Stimulated activated CD4-positive, alpha-beta T cell treated with anti-CD3 and anti-CD28 coated beads, TNF-alpha, amount 100 ng/mL, for 24 hours (primary cell): Measurements from ENCODE around the gene C14orf132.
"Not testable (repeated sequence)": the region's sequence is repeated elsewhere in the genome, so short reads cannot be mapped to it uniquely, and the experiment has no call there.

Source experiments
- DNase-seq, 3 experiments: peaks; one replicate each; pipeline ENCODE4 v3.0.0-alpha.2; 2020; ENCODE audit warnings: low read depth in 3 of 3

C14orf132 gene

DNA sequence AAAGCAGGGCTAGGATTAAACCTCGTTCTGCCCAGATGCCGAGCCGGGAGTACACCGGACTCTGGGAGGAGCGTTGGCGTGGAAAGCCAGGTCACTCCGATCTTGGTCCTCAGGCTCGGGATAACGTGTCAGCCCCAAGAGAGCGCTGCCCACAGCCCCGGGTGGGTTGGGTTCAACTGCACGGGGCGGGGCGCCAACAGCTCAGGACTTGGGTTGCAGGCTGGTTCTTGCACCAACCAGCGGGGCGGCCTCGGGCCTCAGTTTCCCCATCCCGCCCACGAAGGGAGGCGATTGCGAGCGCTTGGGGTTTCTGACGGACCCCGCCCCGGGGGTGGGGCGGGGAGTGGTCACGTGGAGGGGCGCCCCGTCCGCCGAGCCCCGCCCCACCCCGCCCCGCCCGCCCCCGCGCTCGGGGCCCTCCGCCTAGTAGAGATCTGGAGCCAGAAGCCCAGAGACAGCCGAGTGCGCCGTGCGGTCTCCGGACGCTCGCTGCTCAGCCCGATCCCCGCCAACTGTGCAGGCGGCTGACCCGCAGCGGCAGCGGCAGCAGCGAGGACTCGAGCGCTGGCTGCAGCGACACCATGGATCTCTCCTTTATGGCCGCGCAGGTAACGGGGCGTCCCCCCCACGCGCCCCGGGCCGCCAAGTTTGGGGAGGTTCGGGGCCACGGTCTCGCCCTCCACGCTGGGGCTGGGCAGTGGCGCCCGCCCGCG lies at the start of gene C14orf132:
Gene C14orf132, plus strand, starts transcription at position 443 of the 713 bp plus-strand sequence. Its CDS starts 139 bp downstream, at position 582.
- DNase-seq: peak; percentile 22 to 68 (median 40)

DNA sequence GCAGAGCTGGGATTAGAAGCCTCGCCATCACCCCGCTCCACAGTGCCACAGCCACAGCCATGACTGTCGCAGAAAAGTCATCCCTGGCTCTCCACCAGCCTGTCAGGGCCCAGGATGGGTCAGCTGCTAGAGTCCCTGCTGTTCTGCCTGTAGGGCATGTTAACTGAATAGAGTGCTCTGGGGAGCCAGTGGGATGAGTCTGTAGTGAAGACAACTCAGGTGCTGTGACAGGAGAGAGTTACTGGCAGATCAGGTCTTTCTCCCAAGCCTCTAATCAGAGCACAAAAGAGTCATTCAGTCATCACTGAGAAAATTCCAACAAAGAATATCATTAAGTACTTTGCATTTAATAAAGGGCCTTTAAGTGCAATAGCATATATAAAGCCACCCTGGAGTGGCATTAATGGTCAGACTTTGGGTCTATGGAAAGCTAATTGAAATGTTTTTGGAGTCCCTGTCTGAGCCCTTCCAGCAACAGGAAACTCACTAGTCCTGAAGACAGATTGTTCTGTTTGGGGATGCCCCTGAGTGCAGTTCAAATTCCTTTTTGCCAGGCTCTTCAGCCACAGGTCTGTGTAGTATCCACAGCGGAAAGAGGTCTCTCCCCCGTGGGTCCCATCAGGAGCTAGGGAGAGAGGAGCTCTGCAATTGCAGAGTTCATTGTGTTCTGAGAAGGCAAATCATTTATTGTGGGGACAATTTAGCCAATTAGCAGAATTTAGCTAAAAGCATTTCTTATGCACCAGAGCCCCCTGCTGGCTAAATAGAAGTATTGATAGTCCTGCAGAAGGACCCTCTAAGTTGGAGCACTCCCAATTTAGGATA lies 45.2 kb upstream of the C14orf132 start:
- peak in 1 of 3 experiments; percentile 4 for DNase-seq

DNA sequence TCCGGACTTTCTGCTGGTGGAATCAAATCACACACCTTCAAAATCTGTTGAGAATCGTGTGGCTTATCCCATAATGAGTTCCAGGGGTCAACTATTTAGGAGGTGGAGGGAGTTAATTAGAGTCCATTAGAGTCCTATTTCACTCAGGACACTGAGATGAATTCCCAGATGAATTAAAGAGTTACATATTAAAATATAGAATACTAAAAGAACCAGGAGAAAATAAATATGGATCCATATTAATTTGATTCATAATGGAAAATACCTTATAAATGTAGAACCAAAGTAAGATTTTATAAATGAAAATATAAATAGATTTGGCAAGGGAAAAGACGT lies 44.6 kb upstream of the C14orf132 start:
- DNase-seq: no peak

- DNase-seq: no peak
Observed at GRCh38 chr14:95998656-95999055, 40.5 kb upstream of the C14orf132 start.

GRCh38 chr14:96001866-96002497 lies 37.2 kb upstream of the C14orf132 start:
- DNase-seq: no peak

DNA sequence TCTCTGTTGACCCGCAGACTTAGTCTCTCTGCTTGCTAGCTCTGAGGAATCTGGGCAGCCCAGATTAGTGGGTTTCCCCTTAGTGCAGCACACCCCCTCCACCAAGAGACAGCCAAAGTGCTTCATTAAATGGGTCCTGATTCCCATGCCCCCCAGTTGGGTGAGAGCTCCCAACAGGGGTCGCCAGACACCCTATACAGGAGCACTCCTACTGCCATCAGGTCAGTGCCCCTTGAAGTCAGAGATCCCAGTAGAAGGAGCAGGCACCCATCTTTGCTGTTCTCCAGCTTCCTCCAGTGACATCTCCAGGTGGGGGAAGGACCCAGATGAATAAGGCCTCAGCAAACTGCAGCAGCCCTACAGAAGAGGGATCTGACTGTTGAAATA lies 36.7 kb upstream of the C14orf132 start:
- DNase-seq: no peak

DNA sequence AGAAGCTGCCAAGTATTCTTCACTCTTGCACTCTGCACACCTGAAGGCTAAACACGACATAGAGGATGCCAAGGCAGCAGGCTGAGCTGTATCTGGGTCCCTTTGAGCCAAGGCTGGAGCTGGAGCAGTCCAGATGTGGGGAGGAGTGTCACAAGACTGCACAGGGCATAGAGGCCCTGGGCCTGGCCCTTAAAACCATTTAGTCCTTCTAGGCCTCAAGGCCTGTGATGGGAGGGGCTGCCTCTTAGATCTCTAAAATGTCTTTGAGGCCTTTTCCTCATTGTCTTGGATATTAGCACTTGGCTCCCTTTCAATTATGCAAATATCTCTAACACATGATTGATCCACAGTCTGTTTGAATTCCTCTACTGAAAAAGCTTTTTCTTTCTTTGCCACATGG lies 28.0 kb upstream of the C14orf132 start:
- DNase-seq: no peak

DNA sequence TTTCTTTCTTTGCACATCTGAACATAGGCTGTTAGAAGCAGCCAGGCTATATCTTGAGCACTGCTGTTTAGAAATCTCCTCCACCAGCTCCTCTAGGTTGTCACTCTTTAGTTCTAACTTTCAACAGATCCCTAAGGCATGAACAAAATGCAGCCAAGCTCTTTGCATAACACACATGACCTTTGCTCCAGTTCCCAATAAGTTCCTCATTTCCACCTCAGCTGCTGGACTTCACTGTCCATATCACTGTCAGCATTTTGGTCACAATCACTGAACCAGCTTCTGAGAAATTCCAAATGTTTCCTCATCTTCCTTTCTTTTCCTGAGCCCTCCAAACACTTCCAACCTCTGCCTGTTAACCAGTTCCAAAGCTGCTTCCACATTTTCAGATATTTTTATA lies 27.6 kb upstream of the C14orf132 start:
- DNase-seq: no peak

DNA sequence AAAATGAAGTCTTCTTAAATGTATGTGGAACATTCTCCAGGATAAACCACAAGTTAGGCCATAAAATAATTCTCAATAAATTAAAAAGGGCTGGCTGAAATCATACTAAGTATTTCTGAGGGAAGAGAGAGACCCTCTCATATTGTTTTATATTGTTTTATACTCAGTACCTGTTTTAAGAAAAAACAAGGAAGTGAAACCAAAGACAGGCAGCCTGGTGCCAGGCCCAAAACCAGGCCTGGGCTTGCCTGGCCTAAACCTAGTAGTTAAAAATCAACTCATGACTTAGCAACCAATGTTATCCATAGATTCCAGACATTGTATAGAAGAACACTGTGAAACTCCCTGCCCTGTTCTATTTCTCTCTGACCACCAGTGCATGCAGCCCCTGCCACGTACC lies 26.4 kb upstream of the C14orf132 start:
- not testable (repeated sequence) for DNase-seq

DNA sequence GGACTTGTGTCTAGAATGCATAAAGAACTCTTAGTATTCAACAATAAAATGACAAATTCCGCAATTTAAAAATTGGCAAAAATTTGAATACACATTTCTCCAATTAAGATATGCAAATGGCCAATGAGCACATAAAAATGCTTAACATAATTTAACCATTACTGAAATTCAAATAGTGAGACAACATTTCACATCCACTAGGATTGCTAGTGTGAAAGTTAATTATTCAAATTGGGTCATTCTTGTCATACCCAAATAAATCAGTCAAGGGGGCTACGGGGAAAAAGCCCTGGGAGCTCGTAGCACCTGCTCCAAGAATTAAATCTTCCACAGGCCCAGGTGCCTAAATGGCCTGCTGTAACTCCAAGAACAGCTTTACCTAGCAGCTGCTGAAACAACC lies 25.0 kb upstream of the C14orf132 start:
- DNase-seq: no peak

- DNase-seq: no peak
Observed at GRCh38 chr14:96016501-96017160, 22.5 kb upstream of the C14orf132 start.

DNA sequence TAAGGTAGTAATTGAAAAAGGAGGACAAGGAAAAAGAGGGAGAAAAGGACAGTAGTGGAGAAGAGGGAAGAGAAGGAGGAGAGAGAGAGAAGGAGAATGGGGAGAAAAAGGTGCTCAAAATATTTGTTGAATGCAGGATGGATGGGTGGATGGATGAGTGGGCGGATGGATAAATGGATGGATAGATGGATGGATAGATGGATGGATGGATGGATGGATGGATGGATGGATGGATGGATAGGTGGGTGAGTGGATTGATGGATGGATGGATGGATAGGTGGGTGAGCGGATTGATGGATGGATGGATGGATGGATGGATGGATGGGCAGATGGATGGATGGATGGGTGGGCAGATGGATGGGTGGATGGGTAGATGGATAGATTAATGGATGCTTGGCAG lies 21.3 kb upstream of the C14orf132 start:
- DNase-seq: no peak

GRCh38 chr14:96027431-96028355 lies 11.5 kb upstream of the C14orf132 start:
- no peak for DNase-seq

DNA sequence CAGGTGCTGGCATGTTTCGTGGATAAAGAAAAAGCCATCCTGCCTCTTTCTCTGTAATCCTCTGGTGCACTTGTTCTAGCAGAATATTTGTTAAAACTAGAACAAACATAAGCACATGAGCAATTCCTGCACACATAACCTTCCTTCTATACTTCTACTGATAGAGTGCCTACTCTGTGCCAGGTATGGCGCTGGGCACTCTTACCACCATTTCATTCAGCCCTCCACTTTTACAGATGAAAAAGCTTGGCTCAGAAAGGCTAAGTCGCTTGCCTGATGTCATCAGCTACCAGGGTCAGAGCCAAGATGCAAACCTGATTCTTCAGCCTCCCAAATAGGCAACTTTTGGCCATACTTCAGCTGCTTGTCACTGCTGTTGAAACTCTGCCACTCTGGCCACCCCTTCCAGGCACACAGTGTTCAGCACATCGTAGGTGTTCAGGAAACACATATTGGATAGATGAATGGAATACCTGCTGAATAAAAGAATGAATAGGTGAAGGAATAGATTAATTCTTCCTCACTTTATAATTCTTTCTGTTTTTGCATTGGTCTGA lies 10.0 kb upstream of the C14orf132 start:
- DNase-seq: no peak

- DNase-seq: no peak
Observed at GRCh38 chr14:96030108-96030760, 8.9 kb upstream of the C14orf132 start.

DNA sequence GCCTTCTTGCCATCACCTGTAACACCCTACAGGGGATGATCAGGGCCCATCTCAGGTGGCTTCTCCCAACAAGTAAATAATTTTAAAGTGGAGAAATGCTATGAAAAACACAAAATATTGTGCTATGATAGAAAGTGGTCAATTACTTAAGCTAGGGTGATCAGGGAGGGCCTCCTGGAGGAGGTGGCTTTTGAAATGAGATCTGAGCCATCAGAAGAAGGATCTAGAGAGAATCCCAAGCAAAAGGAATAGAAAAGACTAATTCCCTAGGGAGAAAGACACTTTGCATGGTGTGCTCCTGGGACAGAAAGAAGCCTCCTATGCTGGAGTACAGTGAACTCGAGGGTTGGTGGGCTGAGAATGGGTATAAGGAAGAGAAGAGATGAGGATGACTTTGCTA lies 7.5 kb upstream of the C14orf132 start:
- DNase-seq: no peak

GRCh38 chr14:96035456-96035855 lies 3.7 kb upstream of the C14orf132 start:
- DNase-seq: no peak

DNA sequence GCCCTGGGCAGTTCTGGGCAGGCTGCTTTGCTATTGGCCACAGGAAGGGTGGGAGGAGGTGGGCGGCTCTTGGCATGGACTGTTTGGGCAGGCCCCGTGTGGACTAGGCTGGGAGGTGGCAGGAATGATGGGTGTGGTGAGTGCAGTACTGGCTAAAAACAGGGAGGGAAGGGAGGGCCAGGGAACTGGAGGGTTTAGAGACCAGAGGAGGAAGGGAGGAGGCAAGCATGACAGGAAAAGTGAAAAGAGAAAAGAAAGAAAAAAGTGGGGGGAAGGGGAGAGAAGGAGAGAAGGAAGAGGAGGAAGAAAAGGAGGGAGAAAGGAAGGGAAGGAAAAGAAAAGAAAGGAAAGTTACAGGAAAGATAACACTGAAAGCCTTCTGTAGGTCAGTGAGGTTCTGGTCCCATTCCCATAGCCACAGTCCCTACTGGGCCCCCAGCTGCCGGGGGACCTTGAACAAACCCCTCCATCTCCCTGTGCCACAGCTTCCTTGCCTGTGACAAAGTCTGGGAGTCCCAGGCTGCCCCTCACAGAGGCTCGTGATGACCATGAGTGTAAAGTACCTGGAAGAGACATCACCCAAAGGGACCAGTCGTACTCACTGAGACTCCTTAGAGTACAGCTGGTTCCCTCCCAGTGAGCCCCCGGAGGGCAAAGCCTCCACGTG lies 1.1 kb upstream of the C14orf132 start:
- DNase-seq: no peak

DNA sequence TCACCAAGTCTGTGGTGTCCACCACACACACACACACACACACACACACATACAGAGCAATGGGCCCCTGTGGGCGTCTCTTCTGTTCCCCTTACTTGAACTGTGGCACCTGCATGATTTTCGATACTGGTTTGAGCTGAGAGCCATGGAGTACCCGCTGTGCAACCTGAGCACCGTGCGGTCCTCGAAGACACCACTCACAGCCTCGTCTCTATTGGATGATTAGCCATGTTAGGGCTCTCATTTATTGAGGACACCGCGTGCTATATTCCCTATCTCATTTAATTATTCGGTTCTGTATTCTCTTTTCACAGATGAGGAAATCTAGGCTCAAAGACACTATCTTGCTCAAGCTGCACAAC lies 623 bp upstream of the C14orf132 start:
- no peak for DNase-seq
